Measurements from ENCODE around the gene ARSG.

The ARSG gene

DNA sequence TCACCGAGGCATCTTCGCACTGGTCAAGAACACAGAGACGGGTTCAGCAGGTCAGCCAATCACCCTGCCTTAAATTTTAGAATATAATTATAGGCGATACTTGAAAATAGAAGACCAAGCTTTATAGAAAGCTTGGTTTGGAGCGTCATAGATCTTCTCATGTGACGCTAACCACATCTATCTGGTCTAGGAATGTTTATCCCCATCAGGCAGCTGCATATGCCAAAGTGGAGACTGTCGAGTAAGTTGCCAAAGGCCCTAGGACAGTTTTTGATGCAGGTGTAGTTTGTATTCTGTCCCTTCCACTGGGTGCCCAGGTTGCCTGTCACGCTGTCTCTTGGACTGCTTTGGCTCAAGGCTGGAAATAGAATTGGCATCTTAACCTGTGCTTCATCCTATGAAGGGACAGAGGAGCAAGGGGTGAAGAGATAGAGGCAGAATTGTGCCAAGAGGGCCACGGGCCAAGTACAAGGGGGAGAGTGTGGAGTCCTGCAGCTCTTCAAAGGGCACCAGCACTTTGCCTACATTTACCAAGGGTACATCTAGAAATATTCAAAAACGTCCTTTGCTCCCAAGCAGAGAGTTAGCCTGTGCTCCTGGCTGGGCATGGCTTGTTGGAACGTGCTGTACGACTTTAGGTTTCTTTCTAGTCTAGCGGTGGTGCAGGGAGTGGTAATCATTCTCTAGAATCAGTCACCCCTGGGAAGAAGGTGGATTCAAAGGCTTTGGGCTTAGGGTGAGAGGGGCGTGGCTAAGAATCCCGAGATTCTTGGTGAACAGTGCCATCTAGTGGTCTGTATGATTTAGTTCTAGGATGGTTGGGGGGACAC lies 171.3 kb downstream of the ARSG start (continued):
- no peak for TF ChIP-seq KLF7 (tag by site-specific recombination; IDR thresholded peaks at IDR 0.05; ENCODE audit: borderline replicate concordance)
- no peak for TF ChIP-seq ZNF707 (tag by site-specific recombination; IDR thresholded peaks at IDR 0.05)
- TF ChIP-seq ZNF830 (tag by site-specific recombination; IDR thresholded peaks at IDR 0.05; ENCODE audit: low read depth): no peak
- TF ChIP-seq TCF7L2 (IDR thresholded peaks at IDR 0.05; ENCODE audit: borderline replicate concordance, low read depth, low read length): no peak
- TF ChIP-seq ZNF350 (tag by site-specific recombination; IDR thresholded peaks at IDR 0.05): no peak
- TF ChIP-seq, protein P1, sequence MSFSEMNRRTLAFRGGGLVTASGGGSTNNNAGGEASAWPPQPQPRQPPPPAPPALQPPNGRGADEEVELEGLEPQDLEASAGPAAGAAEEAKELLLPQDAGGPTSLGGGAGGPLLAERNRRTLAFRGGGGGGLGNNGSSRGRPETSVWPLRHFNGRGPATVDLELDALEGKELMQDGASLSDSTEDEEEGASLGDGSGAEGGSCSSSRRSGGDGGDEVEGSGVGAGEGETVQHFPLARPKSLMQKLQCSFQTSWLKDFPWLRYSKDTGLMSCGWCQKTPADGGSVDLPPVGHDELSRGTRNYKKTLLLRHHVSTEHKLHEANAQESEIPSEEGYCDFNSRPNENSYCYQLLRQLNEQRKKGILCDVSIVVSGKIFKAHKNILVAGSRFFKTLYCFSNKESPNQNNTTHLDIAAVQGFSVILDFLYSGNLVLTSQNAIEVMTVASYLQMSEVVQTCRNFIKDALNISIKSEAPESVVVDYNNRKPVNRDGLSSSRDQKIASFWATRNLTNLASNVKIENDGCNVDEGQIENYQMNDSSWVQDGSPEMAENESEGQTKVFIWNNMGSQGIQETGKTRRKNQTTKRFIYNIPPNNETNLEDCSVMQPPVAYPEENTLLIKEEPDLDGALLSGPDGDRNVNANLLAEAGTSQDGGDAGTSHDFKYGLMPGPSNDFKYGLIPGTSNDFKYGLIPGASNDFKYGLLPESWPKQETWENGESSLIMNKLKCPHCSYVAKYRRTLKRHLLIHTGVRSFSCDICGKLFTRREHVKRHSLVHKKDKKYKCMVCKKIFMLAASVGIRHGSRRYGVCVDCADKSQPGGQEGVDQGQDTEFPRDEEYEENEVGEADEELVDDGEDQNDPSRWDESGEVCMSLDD (tag by site-specific recombination; IDR thresholded peaks at IDR 0.05): 0 out of 2 replicates have a peak, but pooled peaks have one; percentile 39
- TF ChIP-seq ZNF16 (tag by site-specific recombination; IDR thresholded peaks at IDR 0.05; ENCODE audit: low read depth): no peak
- peak; percentile 84 for TF ChIP-seq ZBTB17 (tag by site-specific recombination; IDR thresholded peaks at IDR 0.05)
- no peak for TF ChIP-seq ZNF398 (tag by site-specific recombination; IDR thresholded peaks at IDR 0.05)
- no peak for TF ChIP-seq ZNF239 (tag by site-specific recombination; IDR thresholded peaks at IDR 0.05)
- TF ChIP-seq ZNF133 (tag by site-specific recombination; IDR thresholded peaks at IDR 0.05): no peak
- no peak for TF ChIP-seq ZFP37 (tag by site-specific recombination; IDR thresholded peaks at IDR 0.05)
- no peak for TF ChIP-seq BCL11B (tag by site-specific recombination; IDR thresholded peaks at IDR 0.05; ENCODE audit: low read depth)
- no peak for TF ChIP-seq REST (tag by site-specific recombination; IDR thresholded peaks at IDR 0.05)
- no peak for TF ChIP-seq SALL2 (tag by site-specific recombination; IDR thresholded peaks at IDR 0.05; ENCODE audit: borderline replicate concordance)
- TF ChIP-seq ZNF561 (tag by site-specific recombination; IDR thresholded peaks at IDR 0.05; ENCODE audit: borderline replicate concordance): no peak
- no peak for TF ChIP-seq MYNN (tag by site-specific recombination; IDR thresholded peaks at IDR 0.05; ENCODE audit: borderline replicate concordance)
- TF ChIP-seq ZNF610 (tag by site-specific recombination; IDR thresholded peaks at IDR 0.05; ENCODE audit: borderline replicate concordance): no peak
- TF ChIP-seq GLI4 (tag by site-specific recombination; IDR thresholded peaks at IDR 0.05): no peak
- TF ChIP-seq IKZF3 (tag by site-specific recombination; IDR thresholded peaks at IDR 0.05): peak; percentile 63; the same call in 1 of the 2 replicates
- no peak for TF ChIP-seq ZNF202 (tag by site-specific recombination; IDR thresholded peaks at IDR 0.05; ENCODE audit: borderline replicate concordance)
- TF ChIP-seq ZSCAN30 (tag by site-specific recombination; IDR thresholded peaks at IDR 0.05): no peak
- TF ChIP-seq, protein P2, sequence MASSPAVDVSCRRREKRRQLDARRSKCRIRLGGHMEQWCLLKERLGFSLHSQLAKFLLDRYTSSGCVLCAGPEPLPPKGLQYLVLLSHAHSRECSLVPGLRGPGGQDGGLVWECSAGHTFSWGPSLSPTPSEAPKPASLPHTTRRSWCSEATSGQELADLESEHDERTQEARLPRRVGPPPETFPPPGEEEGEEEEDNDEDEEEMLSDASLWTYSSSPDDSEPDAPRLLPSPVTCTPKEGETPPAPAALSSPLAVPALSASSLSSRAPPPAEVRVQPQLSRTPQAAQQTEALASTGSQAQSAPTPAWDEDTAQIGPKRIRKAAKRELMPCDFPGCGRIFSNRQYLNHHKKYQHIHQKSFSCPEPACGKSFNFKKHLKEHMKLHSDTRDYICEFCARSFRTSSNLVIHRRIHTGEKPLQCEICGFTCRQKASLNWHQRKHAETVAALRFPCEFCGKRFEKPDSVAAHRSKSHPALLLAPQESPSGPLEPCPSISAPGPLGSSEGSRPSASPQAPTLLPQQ (tag by site-specific recombination; IDR thresholded peaks at IDR 0.05): no peak
- no peak for TF ChIP-seq WT1 (tag by site-specific recombination; IDR thresholded peaks at IDR 0.05)
- no peak for TF ChIP-seq ZNF558 (tag by site-specific recombination; IDR thresholded peaks at IDR 0.05)
- TF ChIP-seq BCL11A (tag by site-specific recombination; IDR thresholded peaks at IDR 0.05; ENCODE audit: low read depth): no peak
- no peak for TF ChIP-seq ZNF266 (tag by site-specific recombination; IDR thresholded peaks at IDR 0.05; ENCODE audit: low read depth)
- no peak for TF ChIP-seq ZNF311 (tag by site-specific recombination; IDR thresholded peaks at IDR 0.05; ENCODE audit: borderline replicate concordance)
- 0 out of 2 replicates have a peak, but pooled peaks have one; percentile 40 for TF ChIP-seq KLF1 (tag by site-specific recombination; IDR thresholded peaks at IDR 0.05)
